Hepatocyte (in vitro differentiated cells): ENCODE results near the gene LIPH. TPM values are rescaled to one million over a fixed set of nuclear protein-coding genes. Genes with fewer than 3 reads are reported as not detected.

Experiments
- DNase-seq: peaks from one replicate; pipeline ENCODE4 v3.0.0-alpha.2; 2016; ENCODE audit warnings: low spot score
- H2AFZ ChIP-seq: fragments of 200-600 bp; sonication (generic); 2 replicates; pipeline ENCODE4 v1.6.0; 2016; ENCODE audit warnings: antibody characterized with exemption, mild to moderate bottlenecking
- H3K27ac ChIP-seq: fragments of 200-600 bp; sonication (generic); 2 replicates; pipeline ENCODE4 v1.5.1; 2016; ENCODE audit warnings: mild to moderate bottlenecking
- H3K27me3 ChIP-seq: fragments of 200-600 bp; sonication (generic); 2 replicates; pipeline ENCODE4 v1.6.1; 2016
- H3K36me3 ChIP-seq: fragments of 200-600 bp; sonication (generic); replicated peaks from 2 replicates; pipeline ENCODE4 v1.5.1; 2016; ENCODE audit warnings: low read depth; ENCODE audit not compliant: insufficient read depth
- H3K4me1 ChIP-seq: fragments of 200-600 bp; sonication (generic); 2 replicates; pipeline ENCODE4 v1.5.1; 2016; ENCODE audit warnings: mild to moderate bottlenecking, moderate library complexity; ENCODE audit not compliant: insufficient read depth
- H3K4me2 ChIP-seq: fragments of 200-600 bp; sonication (generic); 2 replicates; pipeline ENCODE4 v1.6.0; 2016
- H3K4me3 ChIP-seq: fragments of 200-600 bp; sonication (generic); 2 replicates; pipeline ENCODE4 v1.5.1; 2016; ENCODE audit warnings: mild to moderate bottlenecking
- H3K79me2 ChIP-seq: fragments of 200-600 bp; sonication (generic); 2 replicates; pipeline ENCODE4 v1.6.0; 2017; ENCODE audit warnings: mild to moderate bottlenecking
- H3K9me2 ChIP-seq: fragments of 200-600 bp; sonication (generic); replicated peaks from 2 replicates; pipeline ENCODE4 v1.6.0; 2017; ENCODE audit warnings: mild to moderate bottlenecking; ENCODE audit not compliant: insufficient read depth
- H3K9me3 ChIP-seq: fragments of 200-600 bp; sonication (generic); 2 replicates; pipeline ENCODE4 v1.5.1; 2016; ENCODE audit warnings: low read depth, mild to moderate bottlenecking
- H4K20me1 ChIP-seq: fragments of 200-600 bp; sonication (generic); 2 replicates; pipeline ENCODE4 v1.6.0; 2016; ENCODE audit warnings: mild to moderate bottlenecking; ENCODE audit not compliant: insufficient read depth, poor library complexity, severe bottlenecking
- EZH2 ChIP-seq: fragments of 200-600 bp; sonication (generic); IDR thresholded peaks from 2 replicates; pipeline ENCODE4 v1.6.1; 2016; ENCODE audit warnings: antibody characterized with exemption, mild to moderate bottlenecking, borderline replicate concordance
- EZH2phosphoT487 ChIP-seq: fragments of 200-600 bp; sonication (generic); IDR thresholded peaks from one replicate; pipeline ENCODE4 v1.6.1; 2018; ENCODE audit warnings: antibody characterized with exemption, mild to moderate bottlenecking, low read depth, moderate library complexity; ENCODE audit not compliant: unreplicated experiment, severe bottlenecking
- WGBS: methylation state at CpG from one replicate; pipeline ENCODE4 v1.1.6; 2016; ENCODE audit warnings: low lambda C conversion rate; ENCODE audit errors: missing lambda C conversion rate; 5-methylcytosine and 5-hydroxymethylcytosine counted together
- polyA plus RNA-seq: library from polyadenylated mRNA; unstranded; fragments of >200 nt; fragmentation: Nextera tagmentation; extraction: Ambion mirVana; gene quantifications from 2 replicates; pipeline ENCODE4 v1.2.1, GENCODE V29; 2016
- total RNA-seq: library from RNA; depleted of rRNA; stranded (reverse); fragments of >200 nt; gene quantifications from 2 replicates; pipeline ENCODE4 v1.2.3, GENCODE V29; 2014
- TF ChIP-seq, protein P1 (sequence below): fragments of 200-600 bp; sonication (generic); IDR thresholded peaks from 2 replicates; pipeline ENCODE4 v1.5.1; 2016; ENCODE audit warnings: antibody characterized with exemption, mild to moderate bottlenecking; ENCODE audit not compliant: poor library complexity

The LIPH gene
- total and polyA plus RNA-seq, 2 experiments from 2014 or later = 4.9 to 10.7 TPM

DNA sequence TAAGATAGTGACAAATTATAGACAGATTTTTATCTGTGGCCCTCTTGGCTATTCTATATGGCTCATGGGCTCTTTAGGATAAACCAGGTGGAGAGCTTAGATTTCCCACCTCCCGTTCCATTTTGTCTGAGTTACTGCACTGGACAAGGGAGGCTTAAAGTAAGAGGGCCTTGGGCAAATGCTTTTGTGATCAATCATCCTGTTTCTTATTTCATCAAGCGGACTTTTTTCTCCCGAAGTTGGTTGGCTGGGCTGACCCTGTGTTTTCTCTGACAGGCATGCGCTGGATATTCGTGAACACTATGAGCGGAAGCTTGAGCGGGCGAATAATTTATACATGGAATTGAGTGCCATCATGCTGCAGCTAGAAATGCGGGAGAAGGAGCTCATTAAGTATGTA is 86.9 kb downstream of the LIPH start:
- Histone ChIP-seq H4K20me1 (no peaks in the 10 kb centered on the region), H3K4me3 (no peak overlapping the region), H3K36me3 (no peaks in the 10 kb centered on the region), H3K4me1 (no peaks in the 10 kb centered on the region), H3K9me3 (no peaks in the 10 kb centered on the region), H3K79me2 (no peaks in the 10 kb centered on the region), H3K9me2 (no peaks in the 10 kb centered on the region), H3K4me2 (no peak overlapping the region), H3K27ac (no peak overlapping the region), H2AFZ (no peak overlapping the region), H3K27me3 (no peaks in the 10 kb centered on the region)
- TF ChIP-seq EZH2 (no peak), EZH2phosphoT487 (no peak)
- TF ChIP-seq, protein P1, sequence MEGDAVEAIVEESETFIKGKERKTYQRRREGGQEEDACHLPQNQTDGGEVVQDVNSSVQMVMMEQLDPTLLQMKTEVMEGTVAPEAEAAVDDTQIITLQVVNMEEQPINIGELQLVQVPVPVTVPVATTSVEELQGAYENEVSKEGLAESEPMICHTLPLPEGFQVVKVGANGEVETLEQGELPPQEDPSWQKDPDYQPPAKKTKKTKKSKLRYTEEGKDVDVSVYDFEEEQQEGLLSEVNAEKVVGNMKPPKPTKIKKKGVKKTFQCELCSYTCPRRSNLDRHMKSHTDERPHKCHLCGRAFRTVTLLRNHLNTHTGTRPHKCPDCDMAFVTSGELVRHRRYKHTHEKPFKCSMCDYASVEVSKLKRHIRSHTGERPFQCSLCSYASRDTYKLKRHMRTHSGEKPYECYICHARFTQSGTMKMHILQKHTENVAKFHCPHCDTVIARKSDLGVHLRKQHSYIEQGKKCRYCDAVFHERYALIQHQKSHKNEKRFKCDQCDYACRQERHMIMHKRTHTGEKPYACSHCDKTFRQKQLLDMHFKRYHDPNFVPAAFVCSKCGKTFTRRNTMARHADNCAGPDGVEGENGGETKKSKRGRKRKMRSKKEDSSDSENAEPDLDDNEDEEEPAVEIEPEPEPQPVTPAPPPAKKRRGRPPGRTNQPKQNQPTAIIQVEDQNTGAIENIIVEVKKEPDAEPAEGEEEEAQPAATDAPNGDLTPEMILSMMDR = no peak
- WGBS = 93% methylated on average over 9 of the region's 9 CpGs
- no peak for DNase-seq

DNA sequence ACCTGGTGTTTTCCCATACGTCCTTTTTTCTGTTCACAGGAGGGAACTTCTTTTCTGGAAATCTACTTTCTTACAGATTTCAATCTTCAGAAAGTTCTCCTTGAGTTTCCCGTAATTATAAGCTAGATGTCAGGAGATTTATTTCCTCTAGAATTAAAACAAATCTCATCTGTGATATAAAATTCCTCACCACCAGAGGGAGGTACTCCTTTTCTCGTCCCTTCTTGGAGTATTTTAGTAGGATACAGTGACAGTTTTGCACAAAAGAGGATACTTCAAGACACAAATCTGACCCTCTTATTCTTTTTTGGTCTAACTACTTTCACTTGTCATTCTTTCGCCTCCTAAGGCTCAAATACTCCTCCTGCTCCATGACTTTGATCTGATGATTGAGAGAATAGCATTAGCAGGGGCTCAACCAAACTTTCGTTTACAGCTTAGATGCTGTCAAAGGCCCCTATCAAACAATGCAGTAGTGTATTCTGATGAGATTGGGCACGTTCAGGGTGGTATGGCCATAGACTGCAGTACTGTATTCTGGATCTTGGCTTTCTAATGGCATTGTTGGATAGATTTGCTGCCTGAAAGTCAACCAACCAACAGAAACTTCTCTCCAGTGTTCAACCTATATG is 91.6 kb downstream of the LIPH start:
- H3K36me3 ChIP-seq = no peaks in the 10 kb centered on the region
- TF ChIP-seq EZH2 = no peak
- TF ChIP-seq, protein P1 = peak; percentile 34

DNA sequence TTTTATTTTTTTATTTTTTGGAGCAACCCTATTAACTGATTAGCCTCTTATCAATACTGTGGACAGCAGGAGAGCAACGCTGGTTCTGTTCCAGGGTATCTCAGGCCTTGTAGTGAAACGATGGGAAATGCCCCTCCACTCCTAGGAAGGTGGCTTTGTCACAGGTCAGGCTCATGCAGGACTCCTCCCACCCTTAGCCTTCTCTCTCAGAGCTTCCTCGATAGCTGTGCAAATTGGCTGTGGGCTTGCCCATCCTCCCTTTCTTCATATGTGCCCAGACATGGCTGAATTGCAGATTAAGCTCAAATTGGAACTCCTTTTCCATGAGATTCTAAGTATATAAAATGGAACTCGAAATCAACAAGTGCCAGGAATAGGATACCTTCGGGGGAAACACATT is 92.1 kb downstream of the LIPH start:
- no peaks in the 10 kb centered on the region for H3K36me3 ChIP-seq
- no peak overlapping the region for H3K4me3 ChIP-seq
- 82% methylated on average over 5 of the region's 5 CpGs for WGBS
- no peaks in the 10 kb centered on the region for H3K27me3 ChIP-seq
- no peaks in the 10 kb centered on the region for H3K9me3 ChIP-seq
- TF ChIP-seq EZH2phosphoT487 (no peak), EZH2 (no peak)
- TF ChIP-seq, protein P1 = no peak
- H3K9me2 ChIP-seq = no peaks in the 10 kb centered on the region
- no peak overlapping the region for H3K4me2 ChIP-seq
- H2AFZ ChIP-seq = no peak overlapping the region
- no peak overlapping the region for H3K27ac ChIP-seq
- H3K79me2 ChIP-seq = no peaks in the 10 kb centered on the region
- no peaks in the 10 kb centered on the region for H4K20me1 ChIP-seq
- no peak for DNase-seq
- no peaks in the 10 kb centered on the region for H3K4me1 ChIP-seq

More for the DNA sequence above, 91.6 kb downstream of the LIPH start:
- H3K4me3 ChIP-seq = no peak overlapping the region
- no peak for DNase-seq
- H3K4me1 ChIP-seq = no peaks in the 10 kb centered on the region
- H3K27ac ChIP-seq = no peak overlapping the region
- no peaks in the 10 kb centered on the region for H4K20me1 ChIP-seq
- H3K9me3 ChIP-seq = no peaks in the 10 kb centered on the region
- 77% methylated on average over 6 of the region's 6 CpGs for WGBS
- H2AFZ ChIP-seq = no peak overlapping the region
- no peaks in the 10 kb centered on the region for H3K27me3 ChIP-seq
- no peaks in the 10 kb centered on the region for H3K79me2 ChIP-seq
- H3K4me2 ChIP-seq = no peak overlapping the region
- no peaks in the 10 kb centered on the region for H3K9me2 ChIP-seq

DNA sequence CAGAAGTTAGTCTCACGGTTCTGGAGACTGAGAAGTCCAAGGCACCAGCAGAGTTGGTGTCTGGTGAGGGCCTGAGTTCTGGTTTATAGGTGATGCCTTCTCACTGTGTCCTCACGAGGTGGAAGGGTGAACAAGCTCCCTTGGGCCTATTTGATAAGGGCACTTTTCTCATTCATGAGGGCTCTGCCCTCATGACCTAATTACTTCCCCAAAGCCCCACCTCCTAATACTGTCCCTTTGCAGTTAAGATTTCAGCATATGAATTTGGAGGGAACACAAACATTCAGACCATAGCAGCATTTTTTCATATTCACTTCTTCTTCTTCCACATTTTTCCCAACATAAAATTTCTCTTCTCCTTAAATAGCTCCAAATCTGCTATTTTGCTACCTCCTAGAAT is 95.0 kb downstream of the LIPH start:
- no peaks in the 10 kb centered on the region for H3K27me3 ChIP-seq
- 89% methylated on average over 2 of the region's 2 CpGs for WGBS

More for the DNA sequence above, 95.0 kb downstream of the LIPH start:
- DNase-seq = no peak
- Histone ChIP-seq H3K36me3 (no peaks in the 10 kb centered on the region), H3K4me1 (no peaks in the 10 kb centered on the region), H4K20me1 (no peaks in the 10 kb centered on the region), H3K79me2 (no peaks in the 10 kb centered on the region), H3K9me3 (no peaks in the 10 kb centered on the region), H3K4me2 (no peak overlapping the region), H3K4me3 (no peak overlapping the region), H3K27ac (no peak overlapping the region), H2AFZ (no peak overlapping the region), H3K9me2 (no peaks in the 10 kb centered on the region)
- TF ChIP-seq EZH2 (no peak), EZH2phosphoT487 (no peak)
- TF ChIP-seq, protein P1 = no peak
